GM15510 (cell line): ENCODE data around the gene MAPK8IP3.

ENCODE experiments used
- POLR2A ChIP-seq: IDR thresholded peaks from 3 replicates; pipeline ENCODE4 v1.6.1; 2011; ENCODE audit warnings: borderline replicate concordance; ENCODE audit not compliant: insufficient read length; ENCODE audit errors: extremely low read depth

The MAPK8IP3 gene

GRCh38 chr16:1791943-1792812 is 86.2 kb downstream of the MAPK8IP3 start:
- TF ChIP-seq POLR2A: no peak

GRCh38 chr16:1792836-1793577 is 87.0 kb downstream of the MAPK8IP3 start:
- no peak for TF ChIP-seq POLR2A

- TF ChIP-seq POLR2A: no peak
Measured at GRCh38 chr16:1793578-1794220, 87.7 kb downstream of the MAPK8IP3 start, which contains the start of gene IGFALS. Gene IGFALS, minus strand, starts transcription at chr16:1793705. Its CDS starts 53 bp downstream, at chr16:1793652.

GRCh38 chr16:1794221-1794871 is 88.4 kb downstream of the MAPK8IP3 start:
- no peak for TF ChIP-seq POLR2A

GRCh38 chr16:1794908-1795666 is 89.1 kb downstream of the MAPK8IP3 start:
- no peak for TF ChIP-seq POLR2A

- TF ChIP-seq POLR2A: no peak
Measured at GRCh38 chr16:1800701-1801100, 94.7 kb downstream of the MAPK8IP3 start.

- TF ChIP-seq POLR2A: no peak
Measured at GRCh38 chr16:1807626-1808025, 101.6 kb downstream of the MAPK8IP3 start.

GRCh38 chr16:1808691-1809090 is 102.7 kb downstream of the MAPK8IP3 start:
- no peak for TF ChIP-seq POLR2A

GRCh38 chr16:1809281-1809801 is 103.3 kb downstream of the MAPK8IP3 start:
- TF ChIP-seq POLR2A: no peak

GRCh38 chr16:1810106-1810505 is 104.1 kb downstream of the MAPK8IP3 start:
- no peak for TF ChIP-seq POLR2A

GRCh38 chr16:1810536-1810935 is 104.5 kb downstream of the MAPK8IP3 start:
- no peak for TF ChIP-seq POLR2A

GRCh38 chr16:1812732-1813163 is 106.8 kb downstream of the MAPK8IP3 start:
- no peak for TF ChIP-seq POLR2A

GRCh38 chr16:1815461-1815860 is 109.5 kb downstream of the MAPK8IP3 start:
- TF ChIP-seq POLR2A: no peak
